ENCODE measurements around the gene LPAR1.

The LPAR1 gene

GRCh38 chr9:110997847-110998246 is 40.4 kb downstream of the LPAR1 start:
- no peak for DNase-seq

DNA sequence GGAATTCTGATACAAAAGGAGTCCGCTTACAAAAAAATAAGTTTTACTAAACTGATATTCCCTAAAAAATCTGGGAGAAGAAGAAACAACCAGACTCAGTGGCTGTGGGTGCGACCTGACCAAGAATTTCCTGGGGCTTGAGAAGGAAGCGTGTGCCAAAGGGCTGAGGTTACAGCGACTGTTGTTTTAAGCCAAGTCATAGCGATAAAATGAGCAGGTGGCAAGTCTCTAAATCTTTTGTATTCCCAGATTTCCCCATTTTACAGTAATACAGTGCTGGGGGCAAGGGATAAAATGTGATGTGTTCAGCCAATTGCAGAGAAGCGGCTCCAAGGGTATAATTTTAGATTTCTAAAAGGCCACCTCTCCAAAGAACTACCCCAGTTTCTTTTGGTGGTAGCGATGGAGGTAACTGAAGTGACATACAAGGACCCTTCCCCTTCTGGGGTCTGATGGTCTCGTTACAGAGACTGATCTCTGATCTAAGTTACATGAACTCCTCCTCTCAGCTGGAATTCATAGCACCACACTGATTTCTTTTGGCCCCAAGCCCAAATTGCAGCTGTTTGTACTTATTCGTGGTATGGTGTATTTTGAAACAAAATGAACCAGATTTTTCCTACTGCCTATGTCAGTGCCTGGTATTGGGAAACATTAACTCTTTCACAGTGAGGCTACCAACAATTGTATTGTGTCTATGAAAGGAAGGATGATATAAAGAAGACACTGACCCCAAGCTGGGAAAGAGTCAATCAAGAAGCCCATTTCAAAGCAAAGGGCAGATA is 41.6 kb downstream of the LPAR1 start:
- DNase-seq = no peak

DNA sequence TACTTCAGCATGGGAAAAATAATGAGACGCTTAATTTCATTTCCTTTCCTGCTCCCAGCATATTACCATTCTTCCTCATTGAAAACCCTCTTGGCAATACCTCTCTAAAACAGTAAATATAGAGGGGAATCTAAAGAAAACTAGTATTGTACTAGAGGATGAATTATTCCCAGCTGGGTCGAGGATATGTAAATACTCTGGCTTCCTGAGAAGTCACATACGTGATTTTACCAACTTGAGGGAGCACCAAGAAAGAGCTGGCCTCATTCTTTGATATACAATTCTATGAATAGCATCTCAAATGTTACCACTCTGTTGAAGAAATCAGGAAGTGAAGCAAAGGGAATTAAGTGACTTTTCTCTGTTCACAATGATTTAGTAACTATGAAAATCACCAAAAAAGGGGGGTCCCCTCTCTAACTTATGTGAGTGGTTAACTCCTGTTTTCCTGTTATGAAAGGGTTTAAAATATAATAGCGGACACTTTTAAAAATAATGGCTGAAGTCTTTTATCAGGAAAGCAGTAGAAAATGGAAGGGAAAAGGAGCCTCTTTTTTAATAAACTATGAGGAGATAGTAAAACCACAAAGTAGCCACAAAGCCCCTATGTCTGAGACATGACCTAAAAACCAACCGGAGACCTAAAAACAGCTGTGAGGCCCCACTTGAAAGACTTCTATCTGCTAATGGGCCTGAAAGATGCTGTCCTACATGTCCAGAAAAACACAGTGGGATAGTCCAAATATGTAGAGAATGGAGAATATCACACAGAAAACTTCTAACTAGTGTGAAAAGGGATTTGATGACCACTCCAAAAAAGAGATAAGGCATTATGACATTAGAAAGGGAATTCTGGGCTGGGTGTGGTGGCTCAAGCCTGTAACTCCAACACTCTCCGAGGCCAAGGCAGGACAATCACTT is 42.6 kb downstream of the LPAR1 start:
- DNase-seq = no peak

DNA sequence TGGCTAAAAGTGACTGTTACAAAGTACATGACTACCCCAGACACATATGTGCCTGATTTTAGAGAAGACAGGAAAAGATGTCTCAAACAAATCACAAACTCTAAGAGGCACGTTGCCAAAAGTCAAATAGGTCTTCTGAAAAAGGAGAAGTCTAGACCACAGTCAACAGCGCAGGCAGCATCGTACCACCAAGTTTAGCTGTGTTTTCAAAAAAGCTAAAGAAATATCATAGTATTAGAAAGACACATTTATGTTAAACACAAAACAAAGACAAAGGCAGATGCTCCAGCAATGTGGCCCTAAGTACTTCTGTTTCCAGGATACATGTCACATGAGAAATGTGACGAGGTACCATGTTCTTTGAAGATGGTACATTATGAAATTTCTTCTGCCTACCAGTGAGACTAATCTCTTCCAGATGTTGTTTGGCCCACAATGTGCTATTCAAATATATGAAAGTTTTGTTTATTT is 43.5 kb downstream of the LPAR1 start:
- no peak for DNase-seq

DNA sequence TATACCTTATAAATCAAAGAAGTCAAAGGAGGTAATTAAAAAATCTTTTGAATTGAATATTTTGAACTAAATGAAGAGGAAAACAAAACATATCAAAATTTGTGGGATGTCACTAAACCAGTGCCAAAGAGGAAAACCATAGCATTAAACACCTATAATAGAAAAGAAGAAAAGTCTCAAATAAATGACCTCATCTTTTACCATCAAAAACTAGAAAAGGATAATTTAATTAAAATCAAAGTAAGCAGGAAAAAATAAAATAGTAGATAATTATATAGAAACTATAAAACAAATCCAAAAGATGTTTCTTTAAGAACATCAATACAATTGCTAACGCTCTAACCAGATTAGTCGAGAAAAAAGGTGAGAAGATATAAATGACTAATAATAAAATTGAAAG is 47.8 kb downstream of the LPAR1 start:
- no peak for DNase-seq

DNA sequence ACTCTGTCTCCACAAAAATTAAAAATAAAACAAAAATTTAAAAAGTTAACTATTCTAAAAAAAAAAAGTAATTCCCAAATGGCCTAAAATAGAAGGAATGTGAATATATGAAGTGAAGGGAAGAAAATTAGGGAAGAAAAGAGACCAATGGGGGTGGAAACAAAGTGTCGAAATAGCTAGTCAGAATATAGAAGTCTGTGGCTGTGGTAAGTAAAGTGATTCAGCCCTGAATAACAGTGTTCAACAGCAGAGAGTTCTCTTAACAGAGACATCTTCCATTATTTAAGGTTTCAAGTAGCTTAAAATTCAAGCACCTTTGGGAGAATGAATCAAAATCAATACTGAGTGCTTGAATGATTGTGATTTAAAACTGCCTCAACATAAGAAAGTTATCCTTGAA is 51.7 kb downstream of the LPAR1 start:
- DNase-seq = no peak

GRCh38 chr9:110984890-110985437 is 53.3 kb downstream of the LPAR1 start:
- DNase-seq = no peak

DNA sequence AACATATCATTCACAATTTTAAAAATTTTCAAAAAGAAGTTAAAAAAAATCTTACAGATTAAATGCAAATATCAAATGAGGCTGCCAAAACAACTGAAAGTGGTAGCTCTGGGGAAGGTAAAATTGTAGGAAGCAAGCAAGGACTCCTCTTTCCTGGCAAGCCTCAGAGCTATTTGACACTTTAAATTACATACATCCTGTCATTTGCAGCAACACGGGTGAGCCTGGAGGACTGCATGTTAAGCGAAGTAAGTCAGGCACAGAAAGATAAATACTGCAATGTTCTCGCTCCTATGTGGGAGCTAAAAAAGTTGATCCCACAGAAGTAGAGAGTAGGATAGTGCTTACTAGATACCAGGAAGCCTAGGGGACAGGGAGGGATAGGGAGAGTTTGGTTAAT is 58.0 kb downstream of the LPAR1 start:
- DNase-seq = no peak

DNA sequence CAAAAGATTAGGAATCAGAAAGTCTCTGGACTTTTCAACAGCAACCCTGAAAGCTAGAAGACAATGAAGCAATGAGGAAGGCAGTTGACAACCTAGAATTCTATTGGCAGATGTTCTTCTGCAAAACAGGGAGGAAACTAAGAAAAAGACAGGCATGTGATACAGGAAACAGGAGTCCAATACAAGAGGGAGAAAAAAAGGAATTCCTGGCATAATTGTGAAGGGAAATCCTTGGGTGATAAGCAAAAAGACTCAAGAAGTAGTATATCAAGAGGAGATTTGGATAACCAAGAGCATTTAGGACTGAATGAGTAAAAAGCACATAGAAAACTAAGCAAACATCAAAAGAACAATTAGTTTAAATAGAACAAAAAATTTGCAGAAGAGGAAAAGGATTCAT is 58.6 kb downstream of the LPAR1 start:
- DNase-seq = no peak

DNA sequence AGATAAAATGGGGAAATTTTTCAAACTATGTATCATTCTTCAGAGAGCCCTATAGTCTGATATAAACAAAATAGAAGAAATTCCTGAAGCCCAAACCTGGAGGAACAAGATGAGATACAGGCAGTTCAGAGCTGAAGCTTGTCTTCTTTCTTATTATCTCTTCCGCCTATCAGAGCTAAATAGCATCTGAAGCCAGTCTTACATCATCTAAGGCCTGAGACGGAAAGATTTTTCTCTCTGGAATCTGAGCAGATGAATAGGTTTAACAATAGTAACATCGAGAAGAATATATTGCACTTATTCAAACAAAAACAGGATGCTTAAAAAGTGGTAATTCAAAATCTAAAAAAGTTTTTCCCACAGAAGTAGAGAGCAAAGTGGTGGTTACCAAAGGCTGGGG is 59.8 kb downstream of the LPAR1 start:
- no peak for DNase-seq

GRCh38 chr9:110977259-110977709 is 61.0 kb downstream of the LPAR1 start:
- no peak for DNase-seq

DNA sequence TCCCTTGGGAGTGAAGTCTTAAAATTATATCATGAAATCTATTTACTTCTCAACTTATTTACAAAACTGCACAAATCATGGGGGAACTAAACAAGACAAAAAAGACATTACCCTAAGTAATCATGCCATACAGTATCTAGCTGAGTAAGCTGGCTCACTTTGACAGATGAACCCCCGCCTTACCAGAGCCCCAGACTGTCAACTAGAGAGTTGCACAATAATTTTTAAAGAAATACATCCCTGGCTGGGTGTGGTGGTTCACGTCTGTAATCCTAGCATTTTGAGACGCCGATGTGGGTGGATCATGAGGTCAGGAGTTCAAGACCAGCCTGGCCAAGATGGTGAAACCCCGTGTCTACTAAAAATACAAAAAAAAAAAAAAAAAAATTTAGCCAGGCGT is 62.3 kb downstream of the LPAR1 start:
- no peak for DNase-seq

DNA sequence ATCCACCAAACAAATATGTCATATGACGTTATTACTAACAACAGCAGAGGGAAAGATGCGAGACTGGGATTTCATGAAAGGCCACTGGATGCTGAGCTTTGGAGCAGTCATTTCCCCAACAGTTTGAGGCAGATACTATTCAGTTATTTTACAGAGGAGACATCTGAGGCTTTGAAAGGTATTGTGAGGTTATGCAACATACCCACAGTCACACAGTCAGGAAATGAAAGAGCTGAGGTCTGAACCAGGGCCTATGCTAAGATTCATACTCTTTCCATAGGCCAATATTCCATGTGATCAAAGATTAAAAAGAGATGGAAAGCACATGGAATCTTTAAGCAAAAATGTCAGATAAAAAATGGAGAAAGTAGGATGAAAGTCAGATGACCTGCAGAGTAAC is 63.0 kb downstream of the LPAR1 start:
- no peak for DNase-seq

GRCh38 chr9:110971705-110972104 is 66.6 kb downstream of the LPAR1 start:
- no peak for DNase-seq

DNA sequence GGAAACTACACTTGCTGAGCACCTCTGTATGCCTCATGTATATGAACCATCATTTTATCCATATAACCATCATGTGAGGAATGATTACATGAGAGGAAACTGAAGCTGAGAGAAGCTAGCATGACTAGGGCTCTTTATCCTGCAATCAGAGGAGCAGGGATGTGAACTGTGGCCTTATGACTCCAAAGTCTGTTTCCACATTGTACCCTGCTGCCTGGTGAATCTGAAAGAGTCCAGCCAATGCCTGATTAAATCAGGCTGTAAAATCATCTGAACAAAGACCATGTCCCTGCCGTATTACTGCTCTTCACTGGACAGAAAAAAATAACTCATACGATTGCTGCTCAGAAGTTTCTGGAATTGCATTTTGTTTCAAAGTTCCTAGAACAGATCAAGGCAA is 67.0 kb downstream of the LPAR1 start:
- no peak for DNase-seq

DNA sequence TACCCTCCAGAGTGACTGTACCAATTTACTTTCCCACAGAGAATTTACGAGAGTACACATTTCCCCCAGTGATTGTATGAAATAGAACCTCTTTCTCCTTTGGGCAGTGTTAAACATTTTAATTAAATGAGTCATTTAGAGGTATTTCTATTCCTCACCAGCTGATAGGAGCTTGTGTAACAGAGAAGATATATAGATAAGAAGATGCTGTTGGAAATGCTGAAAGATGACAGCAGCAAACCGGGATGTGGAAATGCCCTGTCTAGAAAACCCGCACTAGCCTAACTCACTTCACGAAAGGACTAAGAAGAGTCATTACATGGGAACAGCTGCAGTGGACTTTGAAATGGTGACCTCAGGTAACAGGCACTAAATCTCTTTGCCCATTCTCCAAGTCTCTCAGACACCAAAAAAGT is 68.3 kb downstream of the LPAR1 start:
- DNase-seq = no peak

DNA sequence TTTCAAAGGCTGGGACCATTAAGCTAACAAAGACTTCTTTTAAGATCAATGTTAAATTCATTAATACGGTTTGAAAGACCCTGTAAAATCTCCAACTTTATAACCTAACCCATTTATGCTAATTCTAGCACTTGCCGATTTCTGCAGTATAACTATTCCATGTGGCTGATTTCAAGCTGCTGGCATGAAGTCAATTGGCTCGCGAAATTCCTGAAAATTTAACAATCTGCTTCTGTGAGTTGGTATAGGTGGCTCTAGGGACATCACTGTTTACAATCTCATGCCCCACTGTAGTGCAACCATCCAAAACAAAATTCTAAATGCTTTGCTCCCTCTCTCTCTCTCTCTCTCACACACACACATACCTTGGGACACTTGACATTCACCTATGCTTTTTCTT is 70.2 kb downstream of the LPAR1 start:
- no peak for DNase-seq

DNA sequence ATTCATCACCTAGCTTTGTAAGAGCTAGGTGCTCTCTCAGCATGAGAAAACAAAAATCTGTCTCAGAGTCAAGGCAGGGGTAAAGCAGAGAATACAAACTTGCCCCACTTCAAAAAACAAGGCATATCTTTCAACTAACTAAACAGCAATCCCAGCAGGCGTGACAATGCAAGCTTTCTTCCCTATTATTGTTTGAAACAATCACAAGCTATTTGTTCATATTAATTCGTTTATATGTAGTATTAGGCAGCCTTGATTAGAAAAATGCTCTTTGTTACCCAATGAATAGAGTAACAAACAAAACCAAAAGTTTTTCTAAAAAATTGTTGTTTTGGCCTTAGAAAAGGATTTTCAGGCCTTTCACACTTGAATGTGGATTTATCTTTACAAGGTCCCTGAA is 71.1 kb downstream of the LPAR1 start:
- DNase-seq = no peak

GRCh38 chr9:110960288-110960687 is 78.0 kb downstream of the LPAR1 start:
- no peak for DNase-seq

- no peak for DNase-seq
Measured at GRCh38 chr9:110958847-110959246, 79.4 kb downstream of the LPAR1 start.

GRCh38 chr9:110954822-110955291 is 83.4 kb downstream of the LPAR1 start:
- no peak for DNase-seq

GRCh38 chr9:110952540-110952859 is 85.8 kb downstream of the LPAR1 start:
- DNase-seq = no peak

DNA sequence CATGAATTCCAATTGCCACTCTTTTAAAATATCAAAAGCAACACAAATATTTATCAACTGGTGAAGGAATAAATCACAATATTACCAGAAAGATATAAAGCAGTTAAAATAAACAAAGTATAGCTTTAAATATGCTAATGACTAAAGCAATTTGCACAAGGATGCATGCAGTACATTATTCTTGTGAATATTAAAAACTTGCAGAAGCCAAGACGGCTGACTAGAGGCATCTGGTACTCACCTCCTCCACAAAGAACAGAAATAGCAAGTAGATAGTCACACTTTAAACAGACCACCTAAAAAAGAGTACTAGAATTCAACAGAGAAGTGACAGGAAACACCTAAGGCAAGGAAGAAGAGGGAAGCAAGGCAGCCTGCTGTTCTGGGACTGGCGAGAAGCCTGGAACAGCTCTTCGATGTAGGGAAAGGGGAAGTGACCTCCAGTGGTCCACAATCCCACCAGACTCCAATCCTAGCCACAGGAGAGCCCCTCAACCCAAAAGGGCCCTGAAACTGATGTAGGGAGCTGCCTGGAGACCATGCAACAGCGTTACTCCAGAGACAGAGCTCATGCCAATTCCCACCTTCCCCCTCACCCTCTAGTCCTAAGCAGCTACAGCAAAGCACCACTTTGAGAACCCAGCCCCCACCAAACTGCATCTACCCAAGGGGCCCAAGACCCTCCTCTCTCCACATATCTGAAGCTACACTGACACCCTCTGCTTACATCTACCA is 86.3 kb downstream of the LPAR1 start:
- no peak for DNase-seq

Data from NCI-H1092 treated with DMSO at 0.1 percent for 48 hours (cell line).